Neural crest cell (in vitro differentiated cells): ENCODE measurements around the gene ATG10. TPM values are rescaled to one million over a fixed set of nuclear protein-coding genes. Genes with fewer than 3 reads are reported as not detected.
"Not testable (repeated sequence)": the region's sequence is repeated elsewhere in the genome, so short reads cannot be mapped to it uniquely, and the experiment has no call there.

Source experiments
- DNase-seq: peaks from one replicate; pipeline ENCODE4 v3.0.0; 2021; ENCODE audit warnings: low read depth, mixed read lengths, low spot score
- H3K27ac Mint-ChIP-seq: one replicate; pipeline ENCODE4 v1.8.0; 2021; ENCODE audit warnings: mild to moderate bottlenecking, mixed read lengths; ENCODE audit not compliant: unreplicated experiment
- H3K27me3 Mint-ChIP-seq: 2 replicates; pipeline ENCODE4 v1.8.0; 2021; ENCODE audit warnings: low read depth, mild to moderate bottlenecking, mixed read lengths
- H3K36me3 Mint-ChIP-seq: 2 replicates; pipeline ENCODE4 v1.8.0; 2021; ENCODE audit warnings: low read depth, mild to moderate bottlenecking, mixed read lengths
- H3K4me1 Mint-ChIP-seq: 2 replicates; pipeline ENCODE4 v1.8.0; 2021; ENCODE audit warnings: mixed read lengths
- H3K4me3 Mint-ChIP-seq: one replicate; pipeline ENCODE4 v1.8.0; 2021; ENCODE audit warnings: mild to moderate bottlenecking, mixed read lengths
- H3K9me3 Mint-ChIP-seq: 2 replicates; pipeline ENCODE4 v1.8.0; 2021; ENCODE audit warnings: mixed read lengths
- CTCF ChIP-seq: fragments of 200-600 bp; sonication (generic); conservative IDR thresholded peaks from 2 replicates; pipeline ENCODE4 v1.5.0; 2021; ENCODE audit warnings: antibody characterized with exemption, mild to moderate bottlenecking
- total RNA-seq: library from RNA; stranded (reverse); gene quantifications from 2 replicates; pipeline ENCODE4 v1.2.1, GENCODE V29; 2021

The ATG10 gene
- total RNA-seq, 1 donor from 2014 or later, result 5.9 TPM

- no peaks in the 10 kb centered on the region for H3K9me3 Mint-ChIP-seq
- peaks cover 10% of the 10 kb centered on the region for H3K4me1 Mint-ChIP-seq
- no peak for DNase-seq
- H3K4me3 Mint-ChIP-seq, result no peak overlapping the region
- TF ChIP-seq CTCF, result no peak
- H3K27ac Mint-ChIP-seq, result no peak overlapping the region
- no peaks in the 10 kb centered on the region for H3K27me3 Mint-ChIP-seq
- peaks cover 2% of the 10 kb centered on the region for H3K36me3 Mint-ChIP-seq
Measured at GRCh38 chr5:82022499-82022898, 50.7 kb downstream of the ATG10 start.

- Mint-ChIP-seq H3K27me3 (no peaks in the 10 kb centered on the region), H3K4me1 (peaks cover 4% of the 10 kb centered on the region), H3K4me3 (no peak overlapping the region), H3K9me3 (no peaks in the 10 kb centered on the region), H3K36me3 (no peaks in the 10 kb centered on the region), H3K27ac (no peak overlapping the region)
- TF ChIP-seq CTCF, result no peak
- DNase-seq, result no peak
Measured at GRCh38 chr5:82023644-82024043, 51.8 kb downstream of the ATG10 start.

- peaks cover 7% of the 10 kb centered on the region for H3K4me1 Mint-ChIP-seq
- H3K36me3 Mint-ChIP-seq, result no peaks in the 10 kb centered on the region
- no peak for TF ChIP-seq CTCF
- H3K4me3 Mint-ChIP-seq, result no peak overlapping the region
- no peaks in the 10 kb centered on the region for H3K27me3 Mint-ChIP-seq
- peaks cover 2% of the 10 kb centered on the region for H3K9me3 Mint-ChIP-seq
- DNase-seq, result no peak
- H3K27ac Mint-ChIP-seq, result no peak overlapping the region
Measured at GRCh38 chr5:82031220-82032119, 59.6 kb downstream of the ATG10 start.

- not testable (repeated sequence) for H3K4me1 Mint-ChIP-seq, H3K4me3 Mint-ChIP-seq, DNase-seq, H3K27ac Mint-ChIP-seq, H3K27me3 Mint-ChIP-seq
- H3K9me3 Mint-ChIP-seq, result peaks cover 15% of the 10 kb centered on the region
- peaks cover 32% of the 10 kb centered on the region for H3K36me3 Mint-ChIP-seq
Measured at GRCh38 chr5:82042894-82043293, 71.1 kb downstream of the ATG10 start.

GRCh38 chr5:82044010-82044409 lies 72.2 kb downstream of the ATG10 start:
- TF ChIP-seq CTCF, result no peak
- Mint-ChIP-seq H3K27ac (no peak overlapping the region), H3K27me3 (no peaks in the 10 kb centered on the region), H3K36me3 (peaks cover 25% of the 10 kb centered on the region), H3K4me3 (no peak overlapping the region), H3K9me3 (peaks cover 11% of the 10 kb centered on the region), H3K4me1 (no peaks in the 10 kb centered on the region)
- no peak for DNase-seq

- H3K36me3 Mint-ChIP-seq, result peaks cover 22% of the 10 kb centered on the region
- TF ChIP-seq CTCF, result no peak
- H3K4me3 Mint-ChIP-seq, result no peak overlapping the region
- H3K9me3 Mint-ChIP-seq, result peaks cover 11% of the 10 kb centered on the region
- H3K27ac Mint-ChIP-seq, result no peak overlapping the region
- no peak for DNase-seq
- H3K27me3 Mint-ChIP-seq, result no peaks in the 10 kb centered on the region
- no peaks in the 10 kb centered on the region for H3K4me1 Mint-ChIP-seq
Measured at GRCh38 chr5:82045554-82046275, 73.9 kb downstream of the ATG10 start.
